Prostate gland (tissue), 2 donors: ENCODE data around the gene BCAS3.

Source experiments
- CTCF ChIP-seq, 4 experiments: fragments of 200-600 bp in 2 of 4; fragments of 450-650 bp in 2 of 4; sonication (generic) in 2 of 4; IDR thresholded peaks; 1 replicate in 3 of 4; 2 replicates in 1 of 4; pipeline ENCODE4 v1.5.1; 2016 to 2019; ENCODE audit warnings: antibody characterized with exemption in 4 of 4, mild to moderate bottlenecking in 2 of 4, moderate library complexity in 2 of 4
- POLR2A ChIP-seq: fragments of 450-650 bp; IDR thresholded peaks from one replicate; pipeline ENCODE4 v1.6.1; 2016; ENCODE audit warnings: antibody characterized with exemption, mild to moderate bottlenecking

GRCh38 chr17:60916043-60916442, 238.4 kb downstream of the BCAS3 start:
- TF ChIP-seq CTCF (IDR thresholded peaks at IDR 0.05) (no peak), POLR2A (no peak)
